H1 (cell line): ENCODE data around the gene MRPL28. TPM values are rescaled to one million over a fixed set of nuclear protein-coding genes. Genes with fewer than 3 reads are reported as not detected.

Experiments
- CHD7 ChIP-seq: fragments of 300-600 bp; sonication (generic); IDR thresholded peaks from 2 replicates; pipeline ENCODE4 v1.7.1; 2012; ENCODE audit warnings: low read length, moderate library complexity, mild to moderate bottlenecking, inconsistent platforms; ENCODE audit not compliant: insufficient replicate concordance
- polyA plus RNA-seq, 7 experiments: library from polyadenylated mRNA; depleted of rRNA in 3 of 7; stranded (reverse) in 5 of 7; unstranded in 2 of 7; fragments of >200 nt in 5 of 7; fragments of 200-250 nt in 2 of 7; gene quantifications; 1 replicate in 5 of 7; 2 replicates in 1 of 7; 4 replicates in 1 of 7; pipeline versions ENCODE4 v1.2.1 to v1.2.3, GENCODE V29; 2011 to 2013; ENCODE audit warnings: missing spikeins in 2 of 7, mixed read lengths in 2 of 7
- total RNA-seq: library from RNA; stranded (reverse); fragmentation: NEBNext Ultra II Directional; extraction: Animal tissue kit (Norgen Biotek cat#: 25700); gene quantifications from 2 replicates; pipeline ENCODE4 v1.2.1, GENCODE V29; 2021

MRPL28 gene
- total and polyA plus RNA-seq, 2 of the 8 experiments (the other 6 are each of a cell fraction or from before 2014, with no cell fraction given), result 88.9 to 188 TPM

- TF ChIP-seq CHD7, result no peak
Measured at GRCh38 chr16:396199-396598, 25.9 kb upstream of the MRPL28 start (continued).
